C4-2B (cell line): ENCODE measurements around the gene NECAP2.

Experiments used
- CTCF ChIP-seq: fragments of 450-650 bp; conservative IDR thresholded peaks from 2 replicates; pipeline ENCODE4 v1.5.1; 2017; ENCODE audit warnings: mild to moderate bottlenecking
- ZFX ChIP-seq: fragments of 450-650 bp; IDR thresholded peaks from 2 replicates; pipeline ENCODE4 v1.6.1; 2017

DNA sequence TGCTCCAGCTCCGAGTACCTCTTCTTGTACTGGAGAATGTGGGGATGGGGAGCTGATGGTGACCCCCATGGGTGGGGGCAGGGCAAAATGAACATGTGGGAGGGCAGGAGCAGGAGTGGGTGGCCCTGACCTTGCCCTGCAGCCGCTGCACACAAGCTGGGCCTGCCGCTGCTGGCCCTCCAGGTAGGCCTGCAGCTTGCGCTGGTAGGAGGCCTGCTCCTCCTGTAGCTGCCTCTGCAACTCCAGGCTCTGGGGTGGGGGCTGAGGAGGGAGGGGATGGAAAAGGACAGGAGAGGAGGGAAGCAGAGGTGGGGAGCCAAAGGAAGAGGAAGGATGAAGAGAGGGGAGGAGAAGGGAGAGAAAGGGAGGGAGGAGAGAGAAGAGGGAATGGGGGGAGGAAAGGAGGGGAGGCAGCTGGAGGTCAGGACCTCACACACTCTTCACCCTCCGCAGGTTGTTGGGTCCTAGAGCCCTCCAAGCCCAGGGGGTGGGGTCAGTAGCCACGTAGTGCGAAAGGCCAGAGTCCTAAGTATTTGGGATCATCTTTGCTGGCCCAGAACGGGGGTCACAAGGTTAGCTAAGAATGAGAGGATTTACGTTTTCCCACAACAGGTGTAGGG, 50.6 kb downstream of the NECAP2 start:
- TF ChIP-seq CTCF (no peak), ZFX (no peak)
